Activated CD8-positive, alpha-beta memory T cell treated with anti-CD3 and anti-CD28 coated beads, Interleukin-2, amount 10 ng/mL, durations not matched to agents 7 days and 5 days (primary cell): Measurements from ENCODE around the gene HAX1. TPM values are rescaled to one million over a fixed set of nuclear protein-coding genes. Genes with fewer than 3 reads are reported as not detected.
"Not testable (repeated sequence)": the region's sequence is repeated elsewhere in the genome, so short reads cannot be mapped to it uniquely, and the experiment has no call there.

ENCODE experiments used
- ATAC-seq: fragments of 150-1000 bp; cut with Tn5 transposase; one replicate; pipeline ENCODE4 v1.10.0; 2021; ENCODE audit warnings: moderate library complexity
- CTCF ChIA-PET: fragments of 350-600 bp; sonication (Branson Sonifier 250); formaldehyde crosslinking; loops from one replicate; lab custom pipeline; 2021; ENCODE audit warnings: antibody characterized with exemption; lab: Charles Lee
- DNase-seq: peaks from one replicate; pipeline ENCODE4 v3.0.0-alpha.2; 2020
- H3K27ac Mint-ChIP-seq: one replicate; pipeline ENCODE4 v1.8.0; 2021; ENCODE audit warnings: mild to moderate bottlenecking, mixed read lengths
- H3K27me3 Mint-ChIP-seq: one replicate; pipeline ENCODE4 v1.8.0; 2021; ENCODE audit warnings: mixed read lengths
- H3K36me3 Mint-ChIP-seq: one replicate; pipeline ENCODE4 v1.8.0; 2021; ENCODE audit warnings: mild to moderate bottlenecking, mixed read lengths
- H3K4me1 Mint-ChIP-seq: one replicate; pipeline ENCODE4 v1.8.0; 2021; ENCODE audit warnings: mixed read lengths
- H3K4me3 Mint-ChIP-seq: one replicate; pipeline ENCODE4 v1.8.0; 2021; ENCODE audit warnings: mild to moderate bottlenecking, moderate library complexity, mixed read lengths
- H3K9me3 Mint-ChIP-seq: one replicate; pipeline ENCODE4 v1.8.0; 2022; ENCODE audit warnings: low read depth, mixed read lengths
- total RNA-seq, 2 experiments: library from RNA; stranded (reverse); gene quantifications; one replicate each; pipeline ENCODE4 v1.2.3, GENCODE V29; 2021

The HAX1 gene
- total RNA-seq, 2 experiments from 2014 or later, result 104 to 123 TPM

GRCh38 chr1:154295408-154296235, 23.2 kb downstream of the HAX1 start:
- Mint-ChIP-seq H3K4me1 (no peaks in the 10 kb centered on the region), H3K36me3 (peaks cover 8% of the 10 kb centered on the region), H3K4me3 (no peak overlapping the region), H3K9me3 (peaks cover 9% of the 10 kb centered on the region), H3K27ac (no peak overlapping the region), H3K27me3 (no peaks in the 10 kb centered on the region)
- ATAC-seq, result no peak
- CTCF ChIA-PET, result no interaction called here
- DNase-seq, result no peak

- Mint-ChIP-seq H3K27ac (no peak overlapping the region), H3K9me3 (no peaks in the 10 kb centered on the region), H3K4me1 (peaks cover 4% of the 10 kb centered on the region), H3K4me3 (no peak overlapping the region), H3K36me3 (no peaks in the 10 kb centered on the region), H3K27me3 (no peaks in the 10 kb centered on the region)
- CTCF ChIA-PET, result interaction anchor here (0.7 kb wide), 1 partner anchor 10 kb away, joined by 4 read pairs; no protein-coding TSS in a partner anchor
- ATAC-seq (no peak), DNase-seq (no peak)
Observed at GRCh38 chr1:154301582-154301981, 29.2 kb downstream of the HAX1 start.

- H3K36me3 Mint-ChIP-seq, result no peaks in the 10 kb centered on the region
- CTCF ChIA-PET, result interaction anchor here (1.1 to 1.3 kb wide), 2 partner anchors 30 to 40 kb away, joined by 4 to 5 read pairs; no protein-coding TSS in a partner anchor
- H3K27me3 Mint-ChIP-seq, result no peaks in the 10 kb centered on the region
- ATAC-seq (no peak), DNase-seq (peak; percentile 56)
- H3K9me3 Mint-ChIP-seq, result no peaks in the 10 kb centered on the region
- H3K27ac Mint-ChIP-seq, result no peak overlapping the region
- no peak overlapping the region for H3K4me3 Mint-ChIP-seq
- H3K4me1 Mint-ChIP-seq, result peaks cover 18% of the 10 kb centered on the region
Observed at GRCh38 chr1:154304664-154305337, 32.4 kb downstream of the HAX1 start.

GRCh38 chr1:154306151-154306550, 33.7 kb downstream of the HAX1 start:
- Mint-ChIP-seq H3K27me3 (no peaks in the 10 kb centered on the region), H3K4me1 (peaks cover 18% of the 10 kb centered on the region), H3K36me3 (peaks cover 2% of the 10 kb centered on the region), H3K27ac (no peak overlapping the region), H3K4me3 (no peak overlapping the region), H3K9me3 (no peaks in the 10 kb centered on the region)
- ATAC-seq (no peak), DNase-seq (no peak)
- CTCF ChIA-PET, result interaction anchor here (0.8 to 1.0 kb wide), 2 partner anchors 20 to 34 kb away, joined by 3 to 5 read pairs; no protein-coding TSS in a partner anchor

- H3K36me3 Mint-ChIP-seq, H3K27me3 Mint-ChIP-seq, H3K9me3 Mint-ChIP-seq, H3K4me3 Mint-ChIP-seq: not testable (repeated sequence)
- ATAC-seq, result peak; percentile 33
- Mint-ChIP-seq H3K4me1 (peaks cover 18% of the 10 kb centered on the region), H3K27ac (peak overlapping the region; percentile 52)
- CTCF ChIA-PET, result interaction anchor here (2.3 kb wide), 1 partner anchor 17 kb away, joined by 8 read pairs; the partner anchor contains the start of gene ATP8B2
- DNase-seq, result peak; percentile 45
Observed at GRCh38 chr1:154307670-154308270, 35.3 kb downstream of the HAX1 start.

GRCh38 chr1:154309136-154309535, 36.7 kb downstream of the HAX1 start:
- not testable (repeated sequence) for ATAC-seq, H3K27ac Mint-ChIP-seq, DNase-seq, H3K36me3 Mint-ChIP-seq, H3K9me3 Mint-ChIP-seq, H3K4me3 Mint-ChIP-seq, H3K27me3 Mint-ChIP-seq
- CTCF ChIA-PET, result interaction anchor here (0.6 to 2.3 kb wide), 3 partner anchors 16 to 64 kb away, joined by 3 to 8 read pairs (median 4); partner anchors contain the start of gene ATP8B2
- H3K4me1 Mint-ChIP-seq, result peaks cover 18% of the 10 kb centered on the region

- H3K36me3 Mint-ChIP-seq, DNase-seq, H3K9me3 Mint-ChIP-seq, H3K27ac Mint-ChIP-seq, ATAC-seq, H3K27me3 Mint-ChIP-seq, H3K4me3 Mint-ChIP-seq: not testable (repeated sequence)
- CTCF ChIA-PET, result interaction anchor here (0.6 to 1.1 kb wide), 3 partner anchors 10 to 23 kb away, joined by 4 to 5 read pairs (median 4); no protein-coding TSS in a partner anchor
- H3K4me1 Mint-ChIP-seq, result peaks cover 10% of the 10 kb centered on the region
Observed at GRCh38 chr1:154312229-154313065, 40.0 kb downstream of the HAX1 start.

- Mint-ChIP-seq H3K4me3 (no peak overlapping the region), H3K36me3 (peaks cover 5% of the 10 kb centered on the region), H3K4me1 (peaks cover 4% of the 10 kb centered on the region), H3K9me3 (peaks cover 9% of the 10 kb centered on the region), H3K27ac (no peak overlapping the region), H3K27me3 (peaks cover 7% of the 10 kb centered on the region)
- DNase-seq (no peak), ATAC-seq (no peak)
- CTCF ChIA-PET, result no interaction called here
Observed at GRCh38 chr1:154313066-154313356, 40.6 kb downstream of the HAX1 start.

- DNase-seq, H3K4me3 Mint-ChIP-seq, H3K27ac Mint-ChIP-seq, H3K36me3 Mint-ChIP-seq, H3K4me1 Mint-ChIP-seq, ATAC-seq, H3K27me3 Mint-ChIP-seq: not testable (repeated sequence)
- CTCF ChIA-PET, result interaction anchor here (1.6 to 1.7 kb wide), 2 partner anchors 10 to 21 kb away, joined by 5 read pairs; no protein-coding TSS in a partner anchor
- H3K9me3 Mint-ChIP-seq, result peaks cover 13% of the 10 kb centered on the region
Observed at GRCh38 chr1:154314226-154314625, 41.8 kb downstream of the HAX1 start.

- Mint-ChIP-seq H3K9me3 (peaks cover 13% of the 10 kb centered on the region), H3K4me3 (no peak overlapping the region), H3K27me3 (peaks cover 14% of the 10 kb centered on the region), H3K4me1 (no peaks in the 10 kb centered on the region), H3K36me3 (peaks cover 6% of the 10 kb centered on the region), H3K27ac (no peak overlapping the region)
- CTCF ChIA-PET, result interaction anchor here (1.1 kb wide), 1 partner anchor 18 kb away, joined by 3 read pairs; no protein-coding TSS in a partner anchor
- no peak for ATAC-seq
- no peak for DNase-seq
Observed at GRCh38 chr1:154316704-154317103, 44.3 kb downstream of the HAX1 start.

GRCh38 chr1:154318386-154318785, 46.0 kb downstream of the HAX1 start:
- H3K9me3 Mint-ChIP-seq, result peaks cover 13% of the 10 kb centered on the region
- peaks cover 6% of the 10 kb centered on the region for H3K36me3 Mint-ChIP-seq
- H3K27ac Mint-ChIP-seq, result no peak overlapping the region
- ATAC-seq, result no peak
- no peaks in the 10 kb centered on the region for H3K4me1 Mint-ChIP-seq
- CTCF ChIA-PET, result interaction anchor here (1.0 kb wide), 1 partner anchor 16 kb away, joined by 3 read pairs; no protein-coding TSS in a partner anchor
- no peak for DNase-seq
- no peak overlapping the region for H3K4me3 Mint-ChIP-seq
- H3K27me3 Mint-ChIP-seq, result peaks cover 27% of the 10 kb centered on the region

GRCh38 chr1:154320882-154321608, 48.6 kb downstream of the HAX1 start, which contains the start of gene AQP10:
AQP10 (plus strand) TSS chr1:154321093; CDS start chr1:154321156, 63 bp downstream.
- H3K4me3 Mint-ChIP-seq, result no peak within 1 kb of the TSS
- no peak for DNase-seq
- no peak for ATAC-seq
- peaks cover 6% of the 10 kb centered on the region for H3K36me3 Mint-ChIP-seq
- H3K9me3 Mint-ChIP-seq, result peaks cover 13% of the 10 kb centered on the region
- CTCF ChIA-PET, result interaction anchor here (8.4 kb wide), 1 partner anchor 15 kb away, joined by 134 read pairs; no protein-coding TSS in a partner anchor
- H3K27me3 Mint-ChIP-seq, result peaks cover 27% of the 10 kb centered on the region
- no peak within 1 kb of the TSS for H3K27ac Mint-ChIP-seq
- H3K4me1 Mint-ChIP-seq, result peaks cover 7% of the 10 kb centered on the region
